Caco-2 (cell line): ENCODE measurements around the gene WDCP. TPM values are rescaled to one million over a fixed set of nuclear protein-coding genes. Genes with fewer than 3 reads are reported as not detected.
A peak's percentile ranks its signal among the peaks of the same experiment; 100 is the strongest.

Experiments used
- BruUV-seq: library from RNA; stranded (reverse); fragments of 400-500 nt; replicated peaks from 2 replicates; lab custom pipeline; 2021; lab: Mats Ljungman, UMichigan
- CTCF ChIA-PET: fragments of 300-600 bp; sonication (Branson Sonifier 250); formaldehyde crosslinking; loops from one replicate; lab custom pipeline; 2022; ENCODE audit warnings: antibody characterized with exemption; lab: Charles Lee
- POLR2A ChIA-PET: fragments of 300-600 bp; sonication (Branson Sonifier 250); formaldehyde crosslinking; loops from one replicate; lab custom pipeline; 2022; ENCODE audit warnings: antibody characterized with exemption; lab: Charles Lee
- DNase-seq, 2 experiments: peaks; one replicate each; pipeline versions ENCODE4 v3.0.0 to v3.0.0-alpha.2; 2020 to 2022
- H3K27me3 ChIP-seq: replicated peaks from 2 replicates; pipeline ENCODE4 v1.6.0; 2011; ENCODE audit warnings: low read length; ENCODE audit not compliant: control insufficient read depth, insufficient read depth
- H3K36me3 ChIP-seq: 2 replicates; pipeline ENCODE4 v1.5.1; 2011; ENCODE audit warnings: low read length; ENCODE audit not compliant: control insufficient read depth, insufficient read depth
- H3K4me1 ChIP-seq: fragments of 250-450 bp; sonication (Bioruptor Pico); 2 replicates; pipeline ENCODE4 v1.5.1; 2020; ENCODE audit warnings: mild to moderate bottlenecking
- H3K4me3 ChIP-seq: 2 replicates; pipeline ENCODE4 v1.5.1; 2011; ENCODE audit warnings: low read depth, mild to moderate bottlenecking, control low read depth, low read length
- H3K9me3 ChIP-seq: fragments of 250-450 bp; sonication (Bioruptor Pico); 2 replicates; pipeline ENCODE4 v1.5.1; 2020; ENCODE audit warnings: mild to moderate bottlenecking, moderate library complexity
- H3K27ac Mint-ChIP-seq: one replicate; pipeline ENCODE4 v1.8.0; 2022; ENCODE audit warnings: mixed read lengths; ENCODE audit not compliant: unreplicated experiment
- H3K27me3 Mint-ChIP-seq: one replicate; pipeline ENCODE4 v1.8.0; 2022; ENCODE audit warnings: mixed read lengths; ENCODE audit not compliant: insufficient read depth, unreplicated experiment
- H3K36me3 Mint-ChIP-seq: one replicate; pipeline ENCODE4 v1.8.0; 2022; ENCODE audit warnings: mild to moderate bottlenecking, mixed read lengths; ENCODE audit not compliant: insufficient read depth, unreplicated experiment
- H3K4me1 Mint-ChIP-seq: one replicate; pipeline ENCODE4 v1.8.0; 2022; ENCODE audit warnings: low read depth, mixed read lengths; ENCODE audit not compliant: unreplicated experiment
- H3K4me3 Mint-ChIP-seq: one replicate; pipeline ENCODE4 v1.8.0; 2022; ENCODE audit warnings: mild to moderate bottlenecking, moderate library complexity, mixed read lengths; ENCODE audit not compliant: unreplicated experiment
- H3K9me3 Mint-ChIP-seq: one replicate; pipeline ENCODE4 v1.8.0; 2022; ENCODE audit warnings: mixed read lengths; ENCODE audit not compliant: unreplicated experiment
- intact Hi-C: fragments of 100-400 bp; cut with micrococcal nuclease; formaldehyde crosslinking; loops from one replicate; pipeline ENCODE4 v1.10.0; 2022; ENCODE audit not compliant: unreplicated experiment
- total RNA-seq: library from RNA; stranded (reverse); gene quantifications from 2 replicates; pipeline ENCODE4 v1.2.3, GENCODE V29; 2022
- TF ChIP-seq, protein P1 (sequence below), 2 experiments: fragments of 200-600 bp in 1 of 2; IDR thresholded peaks; 1 replicate in 1 of 2; 2 replicates in 1 of 2; pipeline versions ENCODE4 v1.5.1 to v1.8.0; 2011 to 2022; ENCODE audit warnings: antibody characterized with exemption in 1 of 2, control low read depth in 1 of 2, inconsistent platforms in 1 of 2, low read depth in 1 of 2, low read length in 1 of 2, mild to moderate bottlenecking in 1 of 2, moderate library complexity in 1 of 2; ENCODE audit not compliant: insufficient read depth in 1 of 2, severe bottlenecking in 1 of 2, unreplicated experiment in 1 of 2

The WDCP gene
- total RNA-seq, 1 experiment from 2014 or later = 13.0 TPM

DNA sequence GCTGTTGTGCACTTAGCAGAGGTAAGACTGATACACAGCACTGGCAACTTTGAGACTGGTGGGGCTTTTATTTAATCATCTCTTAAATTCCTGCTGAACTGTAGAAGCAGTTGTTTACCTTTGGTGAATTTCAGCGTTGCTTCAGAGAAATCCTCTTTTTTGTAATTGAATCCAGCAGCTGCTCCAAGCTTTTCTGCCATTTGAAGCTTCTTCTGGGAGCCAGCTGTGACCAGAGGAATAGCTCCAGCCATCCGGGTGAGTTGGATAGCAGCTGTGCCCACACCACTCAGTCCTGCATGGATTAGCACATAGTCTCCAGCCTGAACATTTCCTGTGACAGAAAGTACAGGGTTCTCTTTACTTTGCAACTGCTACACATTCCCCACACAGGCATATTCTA lies 33.5 kb upstream of the WDCP start:
- DNase-seq = no peak
- TF ChIP-seq, protein P1, sequence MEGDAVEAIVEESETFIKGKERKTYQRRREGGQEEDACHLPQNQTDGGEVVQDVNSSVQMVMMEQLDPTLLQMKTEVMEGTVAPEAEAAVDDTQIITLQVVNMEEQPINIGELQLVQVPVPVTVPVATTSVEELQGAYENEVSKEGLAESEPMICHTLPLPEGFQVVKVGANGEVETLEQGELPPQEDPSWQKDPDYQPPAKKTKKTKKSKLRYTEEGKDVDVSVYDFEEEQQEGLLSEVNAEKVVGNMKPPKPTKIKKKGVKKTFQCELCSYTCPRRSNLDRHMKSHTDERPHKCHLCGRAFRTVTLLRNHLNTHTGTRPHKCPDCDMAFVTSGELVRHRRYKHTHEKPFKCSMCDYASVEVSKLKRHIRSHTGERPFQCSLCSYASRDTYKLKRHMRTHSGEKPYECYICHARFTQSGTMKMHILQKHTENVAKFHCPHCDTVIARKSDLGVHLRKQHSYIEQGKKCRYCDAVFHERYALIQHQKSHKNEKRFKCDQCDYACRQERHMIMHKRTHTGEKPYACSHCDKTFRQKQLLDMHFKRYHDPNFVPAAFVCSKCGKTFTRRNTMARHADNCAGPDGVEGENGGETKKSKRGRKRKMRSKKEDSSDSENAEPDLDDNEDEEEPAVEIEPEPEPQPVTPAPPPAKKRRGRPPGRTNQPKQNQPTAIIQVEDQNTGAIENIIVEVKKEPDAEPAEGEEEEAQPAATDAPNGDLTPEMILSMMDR (IDR thresholded peaks at IDR 0.05; ENCODE audit: insufficient read depth in 1 of 2, low read depth in 1 of 2, low read length in 1 of 2, severe bottlenecking in 1 of 2, unreplicated experiment in 1 of 2) = no peak
- no TSS peak for BruUV-seq
- no peaks in the 10 kb centered on the region for H3K27me3 ChIP-seq
- Mint-ChIP-seq H3K4me1 (peaks cover 20% of the 10 kb centered on the region), H3K27ac (no peak overlapping the region), H3K27me3 (no peaks in the 10 kb centered on the region), H3K4me3 (no peak overlapping the region), H3K9me3 (no peaks in the 10 kb centered on the region), H3K36me3 (peaks cover 73% of the 10 kb centered on the region)
- H3K36me3 ChIP-seq = 0 out of 2 replicates have a peak, but pooled peaks cover 3% of the 10 kb centered on the region
- ChIA-PET CTCF (no interaction called here), POLR2A (no interaction called here)
- no peak overlapping the region for H3K4me3 ChIP-seq
- no peaks in the 10 kb centered on the region for H3K9me3 ChIP-seq
- H3K4me1 ChIP-seq = peaks cover 20% of the 10 kb centered on the region
- intact Hi-C loops = no loop called here

DNA sequence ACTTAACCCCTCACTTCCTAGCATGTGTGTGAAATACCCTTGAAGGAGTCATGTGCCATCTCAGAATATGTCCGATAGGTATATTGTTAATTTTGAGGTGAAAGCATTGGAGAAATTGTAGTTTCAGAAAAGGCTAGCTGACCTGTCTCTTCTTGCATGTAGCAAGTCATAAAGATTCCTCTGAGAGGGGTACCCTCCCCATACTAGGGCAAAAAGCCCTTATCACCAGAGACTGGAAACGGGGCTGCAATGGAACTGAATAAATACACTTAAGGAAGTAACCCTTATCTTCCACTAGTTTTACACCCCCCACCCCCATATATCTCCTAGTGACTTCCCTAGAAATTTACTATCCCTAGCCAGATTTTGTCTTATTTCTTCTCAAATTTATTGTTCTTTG lies 30.7 kb upstream of the WDCP start:
- Histone ChIP-seq H3K36me3 (peaks cover 2% of the 10 kb centered on the region; the same call in 1 of the 2 replicates), H3K4me1 (peaks cover 20% of the 10 kb centered on the region), H3K9me3 (no peaks in the 10 kb centered on the region), H3K27me3 (no peaks in the 10 kb centered on the region), H3K4me3 (peak overlapping the region; percentile 72)
- Mint-ChIP-seq H3K4me1 (peaks cover 28% of the 10 kb centered on the region), H3K36me3 (peaks cover 69% of the 10 kb centered on the region), H3K4me3 (peak overlapping the region; percentile 99), H3K9me3 (no peaks in the 10 kb centered on the region), H3K27ac (peak overlapping the region; percentile 96), H3K27me3 (no peaks in the 10 kb centered on the region)
- POLR2A ChIA-PET = interaction anchor here (2.3 kb wide), 1 partner anchor 31 kb away, joined by 47 read pairs; the partner anchor contains the start of gene WDCP
- TF ChIP-seq, protein P1 (IDR thresholded peaks at IDR 0.05; ENCODE audit: insufficient read depth in 1 of 2, low read depth in 1 of 2, low read length in 1 of 2, severe bottlenecking in 1 of 2, unreplicated experiment in 1 of 2) = no peak
- BruUV-seq = no TSS peak
- intact Hi-C loops = loop anchor here (2.0 kb wide), 2 partner anchors 87 to 151 kb away; partner anchors contain the start of gene ATAD2B
- peak; percentile 52 to 55 for DNase-seq
- CTCF ChIA-PET = no interaction called here

- peak overlapping the region; percentile 72 for H3K4me3 ChIP-seq
- Mint-ChIP-seq H3K4me1 (peaks cover 28% of the 10 kb centered on the region), H3K27me3 (no peaks in the 10 kb centered on the region), H3K27ac (peak overlapping the region; percentile 96), H3K36me3 (peaks cover 71% of the 10 kb centered on the region), H3K9me3 (no peaks in the 10 kb centered on the region), H3K4me3 (peak overlapping the region; percentile 99)
- no peaks in the 10 kb centered on the region for H3K9me3 ChIP-seq
- no peaks in the 10 kb centered on the region for H3K27me3 ChIP-seq
- intact Hi-C loops = loop anchor here (2.0 kb wide), 2 partner anchors 87 to 151 kb away; partner anchors contain the start of gene ATAD2B
- BruUV-seq = TSS peak; percentile 76
- ChIA-PET POLR2A (interaction anchor here (1.2 to 2.3 kb wide), 2 partner anchors 30 to 153 kb away, joined by 5 to 47 read pairs; partner anchors contain the start of gene WDCP), CTCF (interaction anchor here (1.1 to 2.0 kb wide), 3 partner anchors 31 to 150 kb away, joined by 4 to 30 read pairs (median 11); partner anchors contain the start of genes ATAD2B and WDCP)
- H3K4me1 ChIP-seq = peaks cover 17% of the 10 kb centered on the region
- peak in 1 of 2 experiments; percentile 25 for DNase-seq
- TF ChIP-seq, protein P1 (IDR thresholded peaks at IDR 0.05; ENCODE audit: insufficient read depth in 1 of 2, low read depth in 1 of 2, low read length in 1 of 2, severe bottlenecking in 1 of 2, unreplicated experiment in 1 of 2) = no peak
- H3K36me3 ChIP-seq = peaks cover 2% of the 10 kb centered on the region
Observed at GRCh38 chr2:24077535-24077877, 30.3 kb upstream of the WDCP start.
